Epithelial cell of proximal tubule (primary cell): ENCODE measurements around the gene WASF3. TPM values are rescaled to one million over a fixed set of nuclear protein-coding genes. Genes with fewer than 3 reads are reported as not detected.

Experiments used
- DNase-seq: peaks from one replicate; pipeline ENCODE4 v3.0.0-alpha.2; 2011; ENCODE audit warnings: low read depth
- H3K4me3 ChIP-seq: 2 replicates; pipeline ENCODE4 v1.5.1; 2011; ENCODE audit warnings: low read depth, mild to moderate bottlenecking, low read length
- total RNA-seq: library from RNA; depleted of rRNA; stranded (reverse); fragments of >200 nt; gene quantifications from 2 replicates; pipeline ENCODE4 v1.2.3, GENCODE V29; 2015
- TF ChIP-seq, protein P1 (sequence below): conservative IDR thresholded peaks from 2 replicates; pipeline ENCODE4 v1.5.1; 2012; ENCODE audit warnings: low read depth, mild to moderate bottlenecking, low read length

WASF3 gene
- total RNA-seq, 1 donor from 2014 or later = 3.8 TPM

DNA sequence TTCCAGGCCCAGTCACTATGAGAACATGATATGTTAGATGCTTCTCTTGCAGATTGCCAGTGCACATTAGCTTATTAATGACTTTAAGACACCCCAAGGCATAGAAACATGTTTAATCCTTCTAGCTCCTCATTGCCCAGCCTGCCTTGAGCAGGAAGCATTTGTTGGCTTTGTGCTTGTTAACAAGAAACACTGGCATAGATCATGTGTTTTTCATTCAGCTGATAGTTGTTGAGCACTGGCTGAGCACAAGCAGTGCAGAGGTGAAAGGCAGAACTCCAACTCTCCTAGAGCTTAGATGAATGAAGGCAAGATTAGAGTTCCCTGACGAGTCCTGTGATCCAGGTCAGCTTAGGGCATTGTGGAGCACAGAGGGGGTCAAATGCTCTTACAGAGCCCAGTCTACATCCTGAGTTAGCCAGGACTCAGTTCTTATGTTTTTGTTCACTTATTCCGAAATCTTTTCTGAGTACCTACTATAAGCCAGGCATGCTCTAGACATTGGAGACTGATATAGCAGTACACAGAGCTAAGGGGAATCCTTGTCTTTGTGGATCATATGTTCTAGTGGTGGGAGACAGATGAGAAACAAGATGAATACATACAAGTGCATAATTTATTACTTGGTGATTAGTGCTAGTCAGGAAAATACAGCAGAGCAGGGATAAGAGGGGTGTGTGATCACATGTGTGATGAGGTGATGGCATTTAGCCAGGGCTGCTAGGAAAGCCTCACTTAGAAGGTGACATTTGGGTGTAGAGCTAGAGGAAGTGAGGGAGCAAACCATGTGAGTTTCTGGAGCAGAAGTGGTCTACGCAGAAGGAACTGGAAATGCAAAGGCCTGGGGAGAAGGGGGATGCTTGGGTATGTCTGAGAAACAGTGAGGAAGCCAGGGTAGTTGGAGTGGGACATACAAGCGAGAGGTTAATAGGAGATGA is 101.2 kb downstream of the WASF3 start:
- no peak for DNase-seq
- TF ChIP-seq, protein P1, sequence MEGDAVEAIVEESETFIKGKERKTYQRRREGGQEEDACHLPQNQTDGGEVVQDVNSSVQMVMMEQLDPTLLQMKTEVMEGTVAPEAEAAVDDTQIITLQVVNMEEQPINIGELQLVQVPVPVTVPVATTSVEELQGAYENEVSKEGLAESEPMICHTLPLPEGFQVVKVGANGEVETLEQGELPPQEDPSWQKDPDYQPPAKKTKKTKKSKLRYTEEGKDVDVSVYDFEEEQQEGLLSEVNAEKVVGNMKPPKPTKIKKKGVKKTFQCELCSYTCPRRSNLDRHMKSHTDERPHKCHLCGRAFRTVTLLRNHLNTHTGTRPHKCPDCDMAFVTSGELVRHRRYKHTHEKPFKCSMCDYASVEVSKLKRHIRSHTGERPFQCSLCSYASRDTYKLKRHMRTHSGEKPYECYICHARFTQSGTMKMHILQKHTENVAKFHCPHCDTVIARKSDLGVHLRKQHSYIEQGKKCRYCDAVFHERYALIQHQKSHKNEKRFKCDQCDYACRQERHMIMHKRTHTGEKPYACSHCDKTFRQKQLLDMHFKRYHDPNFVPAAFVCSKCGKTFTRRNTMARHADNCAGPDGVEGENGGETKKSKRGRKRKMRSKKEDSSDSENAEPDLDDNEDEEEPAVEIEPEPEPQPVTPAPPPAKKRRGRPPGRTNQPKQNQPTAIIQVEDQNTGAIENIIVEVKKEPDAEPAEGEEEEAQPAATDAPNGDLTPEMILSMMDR = no peak
- no peak overlapping the region for H3K4me3 ChIP-seq

DNA sequence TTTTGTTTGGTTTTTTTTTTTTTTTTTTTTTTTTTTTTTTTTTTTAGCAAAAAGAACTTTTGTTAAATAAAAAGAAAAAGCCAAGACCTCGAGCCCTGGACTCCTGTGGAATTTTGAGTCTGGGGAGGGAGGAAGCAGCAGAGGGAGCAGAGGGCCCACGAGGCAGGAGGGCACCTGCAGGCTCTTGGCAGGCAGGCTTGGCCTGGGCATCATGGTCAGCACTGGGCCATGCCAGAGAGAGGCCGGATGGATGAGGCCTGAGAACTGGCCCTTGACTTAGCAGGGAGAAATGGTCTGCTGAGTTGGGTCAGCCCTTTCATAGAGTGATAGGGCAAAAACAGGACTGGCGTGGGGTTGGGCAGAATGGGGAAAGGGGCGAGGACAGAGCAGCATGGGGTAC is 102.7 kb downstream of the WASF3 start:
- H3K4me3 ChIP-seq = no peak overlapping the region
- no peak for DNase-seq
- TF ChIP-seq, protein P1 = no peak

DNA sequence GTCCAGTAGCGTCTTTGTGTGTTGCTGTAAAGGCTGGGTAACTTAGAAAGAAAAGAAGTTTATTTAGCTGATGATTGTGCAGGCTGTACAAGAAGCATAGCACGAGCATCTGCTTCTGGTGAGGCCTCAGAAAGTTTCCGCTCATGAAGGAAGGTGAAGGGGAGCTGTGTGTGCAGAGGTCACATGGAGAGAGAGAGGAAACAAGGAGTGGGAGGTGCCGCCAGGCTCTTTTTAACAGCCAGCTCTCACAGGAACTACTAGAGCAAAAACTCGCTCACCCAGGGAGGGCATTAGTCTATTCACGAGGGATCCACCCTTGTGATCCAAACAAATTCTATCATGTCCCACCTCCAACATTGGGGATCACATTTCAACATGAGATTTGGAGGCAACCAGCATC is 103.3 kb downstream of the WASF3 start:
- TF ChIP-seq, protein P1 = no peak

DNA sequence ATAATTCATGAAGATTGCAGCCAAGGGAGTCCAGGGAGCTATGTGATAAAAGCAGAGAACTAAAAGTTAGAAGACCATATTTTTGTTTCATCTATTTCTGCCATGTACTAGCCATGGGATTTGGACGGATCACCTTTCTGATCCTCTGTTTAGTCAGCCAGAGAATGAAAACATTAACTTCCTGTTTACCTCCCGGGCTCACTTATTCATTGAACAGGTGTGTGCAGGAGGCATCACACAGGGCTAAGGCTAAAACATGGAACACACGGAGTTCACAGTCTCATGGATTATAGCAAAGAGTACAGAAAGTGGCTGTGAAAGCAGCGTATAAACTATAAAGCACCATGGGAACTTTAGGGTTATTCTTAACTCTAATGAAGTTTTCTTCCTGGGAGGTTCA is 106.3 kb downstream of the WASF3 start:
- no peak overlapping the region for H3K4me3 ChIP-seq
- TF ChIP-seq, protein P1 = no peak
- no peak for DNase-seq

More for the DNA sequence above, 103.3 kb downstream of the WASF3 start:
- no peak for DNase-seq
- H3K4me3 ChIP-seq = no peak overlapping the region

DNA sequence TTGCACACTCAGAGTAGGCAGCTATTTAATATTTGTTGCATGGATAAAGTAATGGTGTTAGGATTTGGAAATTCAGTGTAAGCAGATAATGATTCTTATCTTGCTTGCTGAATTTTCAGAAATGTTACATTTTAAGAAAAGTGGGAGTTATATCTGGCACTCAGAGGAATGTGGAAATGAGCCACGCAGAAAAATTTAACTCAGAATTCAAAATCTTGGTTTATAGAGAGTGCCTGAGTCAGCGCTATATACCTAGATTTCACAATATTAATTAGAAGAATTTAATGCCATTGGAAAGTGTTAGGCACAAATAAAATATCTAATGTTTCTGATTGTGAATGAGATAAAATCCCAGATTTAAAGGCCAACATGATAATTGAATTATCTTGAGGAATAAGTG is 106.8 kb downstream of the WASF3 start:
- TF ChIP-seq, protein P1 = no peak

DNA sequence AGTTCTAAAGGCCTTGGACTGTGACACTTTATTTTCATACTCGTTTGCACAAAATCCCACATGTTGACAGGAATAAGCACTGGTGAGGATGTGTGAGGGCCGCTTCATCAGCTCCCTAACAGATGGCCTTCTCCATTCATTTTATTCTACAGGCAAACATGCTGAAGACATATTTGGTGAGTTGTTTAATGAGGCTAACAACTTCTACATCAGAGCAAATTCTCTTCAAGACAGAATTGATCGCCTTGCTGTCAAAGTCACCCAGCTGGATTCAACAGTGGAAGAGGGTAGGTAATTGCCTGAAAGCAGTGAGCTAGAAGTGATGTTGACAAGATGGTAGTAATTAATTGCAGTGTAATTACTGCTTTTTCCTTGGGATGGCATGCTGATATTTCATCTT is 107.4 kb downstream of the WASF3 start:
- no peak overlapping the region for H3K4me3 ChIP-seq
- no peak for DNase-seq
- TF ChIP-seq, protein P1 = no peak

More for the DNA sequence above, 106.8 kb downstream of the WASF3 start:
- no peak overlapping the region for H3K4me3 ChIP-seq
- no peak for DNase-seq
